ENCODE measurements around the gene ELOB. TPM values are rescaled to one million over a fixed set of nuclear protein-coding genes. Genes with fewer than 3 reads are reported as not detected.

The ELOB gene
- total RNA-seq, 2 donors from 2014 or later, result 269 to 518 TPM

DNA sequence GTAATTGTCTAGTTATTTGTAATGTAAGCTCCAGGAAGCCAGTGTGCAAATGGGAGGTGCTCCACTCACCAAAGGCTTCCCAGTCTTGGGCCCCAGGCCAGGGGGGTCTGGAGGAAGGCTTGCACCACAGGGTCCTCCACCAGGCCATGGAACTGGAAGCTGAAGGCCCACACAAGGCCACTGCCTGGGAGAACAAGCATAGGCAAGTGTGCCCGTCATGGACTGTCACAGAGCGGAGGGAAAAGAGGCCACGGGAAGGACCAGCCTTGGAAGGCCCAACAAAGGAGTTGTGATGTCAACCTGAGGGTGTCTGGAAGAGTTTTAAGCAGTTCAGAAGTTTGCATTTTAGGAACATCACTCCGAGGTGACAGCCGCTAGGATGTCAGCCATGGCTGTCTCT lies 27.6 kb downstream of the ELOB start:
- TF ChIP-seq, protein P1, sequence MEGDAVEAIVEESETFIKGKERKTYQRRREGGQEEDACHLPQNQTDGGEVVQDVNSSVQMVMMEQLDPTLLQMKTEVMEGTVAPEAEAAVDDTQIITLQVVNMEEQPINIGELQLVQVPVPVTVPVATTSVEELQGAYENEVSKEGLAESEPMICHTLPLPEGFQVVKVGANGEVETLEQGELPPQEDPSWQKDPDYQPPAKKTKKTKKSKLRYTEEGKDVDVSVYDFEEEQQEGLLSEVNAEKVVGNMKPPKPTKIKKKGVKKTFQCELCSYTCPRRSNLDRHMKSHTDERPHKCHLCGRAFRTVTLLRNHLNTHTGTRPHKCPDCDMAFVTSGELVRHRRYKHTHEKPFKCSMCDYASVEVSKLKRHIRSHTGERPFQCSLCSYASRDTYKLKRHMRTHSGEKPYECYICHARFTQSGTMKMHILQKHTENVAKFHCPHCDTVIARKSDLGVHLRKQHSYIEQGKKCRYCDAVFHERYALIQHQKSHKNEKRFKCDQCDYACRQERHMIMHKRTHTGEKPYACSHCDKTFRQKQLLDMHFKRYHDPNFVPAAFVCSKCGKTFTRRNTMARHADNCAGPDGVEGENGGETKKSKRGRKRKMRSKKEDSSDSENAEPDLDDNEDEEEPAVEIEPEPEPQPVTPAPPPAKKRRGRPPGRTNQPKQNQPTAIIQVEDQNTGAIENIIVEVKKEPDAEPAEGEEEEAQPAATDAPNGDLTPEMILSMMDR (IDR thresholded peaks at IDR 0.05), result no peak
- Histone ChIP-seq H3K27ac (no peak overlapping the region), H3K9me3 (no peaks in the 10 kb centered on the region), H3K27me3 (replicated peaks; ENCODE audit: insufficient read depth) (no peaks in the 10 kb centered on the region), H3K4me3 (no peak overlapping the region), H3K36me3 (no peaks in the 10 kb centered on the region), H3K4me1 (ENCODE audit: control insufficient read depth in 1 of 2, low read depth in 2 of 2) (peaks cover 14 to 19% of the 10 kb centered on the region in 2 donors)
- DNase-seq (ENCODE audit: low spot score), result no peak
- ATAC-seq (ENCODE audit: insufficient number of reproducible peaks, low FRiP score, low read depth), result no peak

DNA sequence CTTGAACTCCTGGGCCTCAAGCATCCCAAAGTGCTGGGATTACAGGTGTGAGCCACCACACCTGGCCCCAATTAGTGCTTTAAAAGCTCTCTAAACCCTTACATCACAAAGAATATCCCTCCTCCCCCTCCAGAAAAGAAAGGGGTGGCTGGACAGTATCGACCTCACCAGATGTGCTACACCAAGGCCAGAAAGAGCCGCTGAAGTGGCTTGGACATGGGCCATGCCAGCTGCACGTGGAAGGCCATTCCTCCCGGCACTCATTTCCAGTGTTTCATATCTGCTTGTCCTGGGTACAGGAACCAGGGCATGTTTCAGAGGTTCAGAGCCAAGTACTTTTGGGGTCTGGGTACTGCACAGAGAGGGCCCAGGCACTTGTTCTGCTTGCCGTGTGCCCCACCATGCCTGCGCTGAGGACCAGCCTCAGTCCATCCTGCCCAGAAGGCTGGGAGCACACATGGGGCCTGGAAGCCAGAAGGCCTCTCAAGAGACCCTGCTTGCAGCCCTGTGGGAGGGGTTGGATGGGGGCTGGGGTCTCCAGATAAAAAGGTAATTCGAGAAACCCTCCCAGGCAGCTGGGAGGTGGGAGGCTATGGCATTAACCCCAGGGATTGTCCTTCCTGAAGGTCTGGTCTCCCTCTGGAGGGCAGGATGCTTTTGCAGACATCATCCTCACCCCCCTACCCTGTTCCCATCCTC lies 28.2 kb downstream of the ELOB start:
- Histone ChIP-seq H3K27ac (no peak overlapping the region), H3K9me3 (no peaks in the 10 kb centered on the region), H3K27me3 (replicated peaks; ENCODE audit: insufficient read depth) (no peaks in the 10 kb centered on the region), H3K4me3 (no peak overlapping the region), H3K4me1 (ENCODE audit: control insufficient read depth in 1 of 2, low read depth in 2 of 2) (peaks cover 8 to 13% of the 10 kb centered on the region in 2 donors), H3K36me3 (no peaks in the 10 kb centered on the region)
- DNase-seq (ENCODE audit: low spot score) (no peak), ATAC-seq (ENCODE audit: insufficient number of reproducible peaks, low FRiP score, low read depth) (no peak)
- TF ChIP-seq, protein P1 (IDR thresholded peaks at IDR 0.05), result no peak

DNA sequence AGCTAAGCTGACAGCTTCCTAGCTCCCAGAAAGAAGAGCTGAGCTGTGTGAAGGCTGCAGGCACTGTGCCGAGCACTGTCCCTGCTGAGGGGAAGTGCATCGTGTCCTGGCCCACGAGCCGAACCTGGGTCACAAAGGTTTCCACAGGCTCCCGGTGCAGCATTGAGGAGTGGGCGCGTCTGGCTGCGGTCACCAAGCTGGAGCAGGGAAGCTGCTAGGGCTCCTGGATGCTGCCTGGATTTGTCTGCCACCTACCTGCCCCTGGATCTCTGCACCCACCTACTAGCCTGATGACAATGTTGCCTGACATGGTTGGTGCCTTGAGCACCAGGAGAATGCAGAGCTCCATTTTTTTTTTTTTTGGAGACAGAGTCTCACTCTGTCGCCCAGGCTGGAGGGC lies 31.1 kb downstream of the ELOB start:
- Histone ChIP-seq H3K4me1 (ENCODE audit: control insufficient read depth in 1 of 2, low read depth in 2 of 2) (no peaks in the 10 kb centered on the region), H3K27me3 (replicated peaks; ENCODE audit: insufficient read depth) (no peaks in the 10 kb centered on the region), H3K36me3 (no peaks in the 10 kb centered on the region), H3K9me3 (no peaks in the 10 kb centered on the region), H3K27ac (no peak overlapping the region), H3K4me3 (no peak overlapping the region)
- no peak for ATAC-seq (ENCODE audit: insufficient number of reproducible peaks, low FRiP score, low read depth)
- no peak for DNase-seq (ENCODE audit: low spot score)
- TF ChIP-seq, protein P1 (IDR thresholded peaks at IDR 0.05), result no peak

DNA sequence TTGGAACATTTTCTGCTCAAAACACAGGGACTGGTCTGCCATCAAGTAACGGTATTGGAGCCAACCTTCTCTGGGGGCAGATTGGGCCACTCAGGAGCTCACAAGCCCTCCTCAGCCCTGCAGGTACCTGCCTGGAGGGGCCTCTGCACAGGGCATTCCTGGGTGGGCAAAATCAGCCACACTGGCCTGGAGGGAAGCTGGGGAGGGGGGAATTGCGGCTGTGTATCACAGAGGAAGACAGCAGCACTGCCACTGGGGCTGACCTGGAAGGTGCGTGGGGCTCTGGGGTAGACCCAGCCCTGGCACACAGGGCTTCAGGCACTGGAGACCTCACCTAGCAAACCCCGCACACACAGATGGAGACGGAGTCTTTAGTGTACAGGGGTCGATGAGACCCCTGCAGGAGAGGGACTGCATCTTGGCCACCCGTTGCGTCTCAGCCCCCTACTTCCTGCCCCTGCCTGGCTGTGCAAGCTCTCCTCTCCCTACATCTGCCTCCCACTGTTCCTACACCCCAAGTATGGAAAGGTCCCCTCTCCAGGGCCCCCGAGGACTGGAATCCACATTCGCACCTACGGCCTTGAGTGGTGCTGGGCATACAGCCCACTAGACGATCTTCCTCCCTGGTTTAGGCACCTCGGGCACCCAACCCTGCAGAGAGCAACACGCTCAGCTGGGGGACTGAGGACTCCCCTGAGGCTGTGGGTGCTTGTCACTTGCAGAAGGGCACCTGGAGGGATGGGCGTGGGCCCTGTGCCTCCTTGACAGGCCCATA lies 31.8 kb downstream of the ELOB start:
- DNase-seq (ENCODE audit: low spot score) (no peak), ATAC-seq (ENCODE audit: insufficient number of reproducible peaks, low FRiP score, low read depth) (no peak)
- Histone ChIP-seq H3K27me3 (replicated peaks; ENCODE audit: insufficient read depth) (no peaks in the 10 kb centered on the region), H3K36me3 (no peaks in the 10 kb centered on the region), H3K9me3 (no peaks in the 10 kb centered on the region), H3K4me3 (no peak overlapping the region), H3K4me1 (ENCODE audit: control insufficient read depth in 1 of 2, low read depth in 2 of 2) (no peaks in the 10 kb centered on the region), H3K27ac (no peak overlapping the region)
- TF ChIP-seq, protein P1 (IDR thresholded peaks at IDR 0.05), result no peak

DNA sequence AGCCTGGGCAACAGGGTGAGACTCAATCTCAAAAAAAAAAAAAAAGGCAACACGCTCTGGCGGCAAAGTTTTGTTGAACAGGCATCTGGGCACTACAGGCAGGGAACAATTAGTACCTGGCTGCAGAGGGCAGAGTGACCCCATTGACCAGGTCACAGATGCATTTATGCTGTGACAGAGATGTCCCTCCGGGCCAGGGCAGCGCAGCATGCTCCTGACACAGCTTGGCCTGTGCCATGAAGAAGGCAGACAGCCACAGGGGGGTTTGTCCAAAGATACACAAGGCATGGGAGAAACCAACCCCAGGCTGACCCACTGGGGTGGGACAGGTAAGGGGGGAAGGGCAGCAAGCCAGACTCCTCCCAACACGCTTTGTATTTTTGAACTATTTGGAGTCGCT lies 32.4 kb downstream of the ELOB start:
- TF ChIP-seq, protein P1 (IDR thresholded peaks at IDR 0.05), result no peak
- Histone ChIP-seq H3K27ac (no peak overlapping the region), H3K36me3 (no peaks in the 10 kb centered on the region), H3K9me3 (no peaks in the 10 kb centered on the region), H3K4me1 (ENCODE audit: control insufficient read depth in 1 of 2, low read depth in 2 of 2) (no peaks in the 10 kb centered on the region), H3K4me3 (no peak overlapping the region), H3K27me3 (replicated peaks; ENCODE audit: insufficient read depth) (no peaks in the 10 kb centered on the region)
- DNase-seq (ENCODE audit: low spot score), result no peak
- ATAC-seq (ENCODE audit: insufficient number of reproducible peaks, low FRiP score, low read depth), result no peak
